Measurements from ENCODE around the gene MAST2. TPM values are rescaled to one million over a fixed set of nuclear protein-coding genes. Genes with fewer than 3 reads are reported as not detected.

MAST2 gene
- total RNA-seq, 2 donors from 2014 or later, result 9.9 TPM

GRCh38 chr1:46017876-46018503 is 214.6 kb downstream of the MAST2 start:
- ATAC-seq (no peak), DNase-seq (peak in 1 of 4 donors; percentile 28)
- 84 to 94% methylated on average over 6 of the region's 6 CpGs for WGBS, 2 donors
- TF ChIP-seq, protein P1, sequence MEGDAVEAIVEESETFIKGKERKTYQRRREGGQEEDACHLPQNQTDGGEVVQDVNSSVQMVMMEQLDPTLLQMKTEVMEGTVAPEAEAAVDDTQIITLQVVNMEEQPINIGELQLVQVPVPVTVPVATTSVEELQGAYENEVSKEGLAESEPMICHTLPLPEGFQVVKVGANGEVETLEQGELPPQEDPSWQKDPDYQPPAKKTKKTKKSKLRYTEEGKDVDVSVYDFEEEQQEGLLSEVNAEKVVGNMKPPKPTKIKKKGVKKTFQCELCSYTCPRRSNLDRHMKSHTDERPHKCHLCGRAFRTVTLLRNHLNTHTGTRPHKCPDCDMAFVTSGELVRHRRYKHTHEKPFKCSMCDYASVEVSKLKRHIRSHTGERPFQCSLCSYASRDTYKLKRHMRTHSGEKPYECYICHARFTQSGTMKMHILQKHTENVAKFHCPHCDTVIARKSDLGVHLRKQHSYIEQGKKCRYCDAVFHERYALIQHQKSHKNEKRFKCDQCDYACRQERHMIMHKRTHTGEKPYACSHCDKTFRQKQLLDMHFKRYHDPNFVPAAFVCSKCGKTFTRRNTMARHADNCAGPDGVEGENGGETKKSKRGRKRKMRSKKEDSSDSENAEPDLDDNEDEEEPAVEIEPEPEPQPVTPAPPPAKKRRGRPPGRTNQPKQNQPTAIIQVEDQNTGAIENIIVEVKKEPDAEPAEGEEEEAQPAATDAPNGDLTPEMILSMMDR (IDR thresholded peaks at IDR 0.05), result no peak
- TF ChIP-seq POLR2A (IDR thresholded peaks at IDR 0.05), result no peak
- Histone ChIP-seq H3K9me3 (no peaks in the 10 kb centered on the region), H3K27me3 (no peaks in the 10 kb centered on the region), H3K4me3 (no peak overlapping the region), H3K36me3 (replicated peaks in 1 of 2; ENCODE audit: insufficient read depth in 1 of 2, low read depth in 2 of 2) (peaks cover 0 to 4% of the 10 kb centered on the region in 2 donors), H3K4me1 (no peaks in the 10 kb centered on the region), H3K27ac (no peak overlapping the region)
- intact Hi-C loops (cut with DNase I), result no loop called here

DNA sequence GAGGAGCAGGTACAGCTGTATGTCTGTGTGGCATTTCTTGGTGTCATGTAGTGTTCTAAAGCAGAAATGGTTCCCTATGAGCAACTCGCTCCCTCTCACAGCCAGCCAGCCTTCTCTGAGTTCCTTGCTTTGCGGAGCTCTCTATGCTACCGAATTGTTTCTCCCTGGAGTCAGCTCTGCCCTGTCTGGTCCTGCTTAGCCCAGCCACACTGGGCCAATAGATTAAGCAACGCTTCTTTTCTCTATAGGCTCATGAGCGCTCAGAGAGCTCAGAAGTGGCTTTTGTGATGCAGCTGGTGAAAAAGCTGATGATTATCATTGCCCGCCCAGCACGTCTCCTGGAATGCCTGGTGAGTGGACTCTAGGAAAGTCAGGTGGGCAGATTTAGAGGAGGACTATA is 215.9 kb downstream of the MAST2 start:
- Histone ChIP-seq H3K9me3 (no peaks in the 10 kb centered on the region), H3K4me1 (no peaks in the 10 kb centered on the region), H3K4me3 (no peak overlapping the region), H3K27me3 (no peaks in the 10 kb centered on the region), H3K36me3 (replicated peaks in 1 of 2; ENCODE audit: insufficient read depth in 1 of 2, low read depth in 2 of 2) (peaks cover 0 to 4% of the 10 kb centered on the region in 2 donors), H3K27ac (no peak overlapping the region)
- DNase-seq (no peak), ATAC-seq (no peak)
- WGBS, 2 donors, result 92 to 94% methylated on average over 7 of the region's 7 CpGs
- intact Hi-C loops (cut with DNase I), result no loop called here
- TF ChIP-seq, protein P1 (IDR thresholded peaks at IDR 0.05), result no peak
- no peak for TF ChIP-seq POLR2A (IDR thresholded peaks at IDR 0.05)

- Histone ChIP-seq H3K27me3 (no peaks in the 10 kb centered on the region), H3K4me3 (no peak overlapping the region), H3K27ac (no peak overlapping the region), H3K36me3 (replicated peaks in 1 of 2; ENCODE audit: insufficient read depth in 1 of 2, low read depth in 2 of 2) (peaks cover 0 to 4% of the 10 kb centered on the region in 2 donors), H3K9me3 (no peaks in the 10 kb centered on the region), H3K4me1 (no peaks in the 10 kb centered on the region)
- 67 to 81% methylated on average over 4 of the region's 4 CpGs for WGBS, 2 donors
- DNase-seq (no peak), ATAC-seq (no peak)
- TF ChIP-seq POLR2A (IDR thresholded peaks at IDR 0.05), result no peak
- TF ChIP-seq, protein P1 (IDR thresholded peaks at IDR 0.05), result no peak
- intact Hi-C loops (cut with DNase I), result no loop called here
Measured at GRCh38 chr1:46020010-46020409, 216.6 kb downstream of the MAST2 start.

GRCh38 chr1:46021046-46021996 is 217.9 kb downstream of the MAST2 start:
- Histone ChIP-seq H3K9me3 (no peaks in the 10 kb centered on the region), H3K36me3 (replicated peaks in 1 of 2; ENCODE audit: insufficient read depth in 1 of 2, low read depth in 2 of 2) (peaks cover 0 to 4% of the 10 kb centered on the region in 2 donors), H3K4me1 (no peaks in the 10 kb centered on the region), H3K27ac (no peak overlapping the region), H3K27me3 (no peaks in the 10 kb centered on the region), H3K4me3 (no peak overlapping the region)
- TF ChIP-seq, protein P1 (IDR thresholded peaks at IDR 0.05), result no peak
- no peak for TF ChIP-seq POLR2A (IDR thresholded peaks at IDR 0.05)
- DNase-seq (no peak), ATAC-seq (no peak)
- WGBS, 2 donors, result 93 to 100% methylated on average over 2 of the region's 2 CpGs
- intact Hi-C loops (cut with DNase I), result no loop called here
